SK-N-SH (cell line): ENCODE measurements around the gene SCYL1. TPM values are rescaled to one million over a fixed set of nuclear protein-coding genes. Genes with fewer than 3 reads are reported as not detected.
A peak's percentile ranks its signal among the peaks of the same experiment; 100 is the strongest.

Experiments
- CTCF ChIA-PET: fragments of 300-600, 350-600 bp; formaldehyde crosslinking; extraction: SDS; loops from one replicate; lab custom pipeline; 2021; lab: Yijun Ruan, JAX
- POLR2A ChIA-PET: fragments of 350-600 bp; sonication (Branson Sonifier 250); formaldehyde crosslinking; extraction: SDS; loops from one replicate; lab custom pipeline; 2020; ENCODE audit warnings: antibody characterized with exemption, inconsistent platforms; lab: Yijun Ruan, JAX
- DNase-seq: peaks from one replicate; pipeline ENCODE4 v3.0.0; 2012
- H2AFZ ChIP-seq: fragments of 200-600 bp; sonication (generic); 2 replicates; pipeline ENCODE4 v1.8.1; 2016; ENCODE audit warnings: antibody characterized with exemption, mild to moderate bottlenecking, low read depth
- H3F3A ChIP-seq: fragments of 200-600 bp; sonication (generic); replicated peaks from 2 replicates; pipeline ENCODE3; 2016; ENCODE audit warnings: antibody characterized with exemption, mild to moderate bottlenecking; ENCODE audit not compliant: insufficient read depth
- H3K27ac ChIP-seq, 2 experiments: fragments of 200-500 bp in 1 of 2; fragments of 200-600 bp in 1 of 2; sonication (Bioruptor generic) in 1 of 2; sonication (generic), shearing (Covaris generic) in 1 of 2; 2 replicates each; pipeline versions ENCODE4 v1.5.1 to v1.6.1; 2014 to 2016; ENCODE audit warnings: low read depth in 2 of 2, inconsistent platforms in 1 of 2, low read length in 1 of 2, mild to moderate bottlenecking in 1 of 2, mixed read lengths in 1 of 2
- H3K27me3 ChIP-seq: fragments of 200-600 bp; sonication (generic), shearing (Covaris generic); 2 replicates; pipeline ENCODE4 v1.6.1; 2016; ENCODE audit warnings: mixed run types; ENCODE audit not compliant: insufficient read depth
- H3K36me3 ChIP-seq, 2 experiments: fragments of 200-500 bp in 1 of 2; fragments of 200-600 bp in 1 of 2; sonication (Bioruptor generic) in 1 of 2; sonication (generic) in 1 of 2; replicated peaks in 1 of 2; 2 replicates each; pipeline versions ENCODE3 to v1.5.1; 2014 to 2016; ENCODE audit warnings: low read length in 1 of 2, mild to moderate bottlenecking in 1 of 2; ENCODE audit not compliant: insufficient read depth in 2 of 2, control insufficient read depth in 1 of 2
- H3K4me1 ChIP-seq, 2 experiments: fragments of 200-500 bp in 1 of 2; fragments of 200-600 bp in 1 of 2; sonication (Bioruptor generic) in 1 of 2; sonication (generic), shearing (Covaris generic) in 1 of 2; 2 replicates each; pipeline versions ENCODE4 v1.5.1 to v1.6.1; 2014 to 2016; ENCODE audit warnings: low read depth in 1 of 2, low read length in 1 of 2, mixed run types in 1 of 2; ENCODE audit not compliant: insufficient read depth in 2 of 2, control insufficient read depth in 1 of 2
- H3K4me2 ChIP-seq: fragments of 200-600 bp; sonication (generic), shearing (Covaris generic); 2 replicates; pipeline ENCODE4 v1.6.1; 2017; ENCODE audit warnings: mixed run types
- H3K4me3 ChIP-seq, 2 experiments: fragments of 200-500 bp in 1 of 2; fragments of 200-600 bp in 1 of 2; sonication (Bioruptor generic) in 1 of 2; sonication (generic), shearing (Covaris generic) in 1 of 2; 2 replicates each; pipeline versions ENCODE4 v1.5.1 to v1.8.1; 2014 to 2016; ENCODE audit warnings: low read depth in 2 of 2, inconsistent platforms in 1 of 2, low read length in 1 of 2, mild to moderate bottlenecking in 1 of 2, mixed read lengths in 1 of 2, moderate library complexity in 1 of 2
- H3K79me2 ChIP-seq: fragments of 200-600 bp; sonication (generic); 2 replicates; pipeline ENCODE4 v1.8.1; 2017; ENCODE audit warnings: mild to moderate bottlenecking; ENCODE audit not compliant: insufficient read depth
- H3K9ac ChIP-seq: fragments of 200-600 bp; sonication (generic); 2 replicates; pipeline ENCODE4 v1.6.1; 2017; ENCODE audit warnings: mixed run types
- H3K9me2 ChIP-seq: fragments of 200-600 bp; sonication (generic); 2 replicates; pipeline ENCODE4 v1.6.1; 2017; ENCODE audit warnings: mixed run types
- H3K9me3 ChIP-seq: fragments of 200-600 bp; sonication (generic); 2 replicates; pipeline ENCODE4 v1.6.1; 2017; ENCODE audit warnings: mixed run types, mild to moderate bottlenecking, moderate library complexity
- H4K20me1 ChIP-seq: fragments of 200-600 bp; sonication (generic); 2 replicates; pipeline ENCODE4 v1.6.1; 2017; ENCODE audit warnings: mild to moderate bottlenecking, mixed run types; ENCODE audit not compliant: insufficient read depth
- CHD2 ChIP-seq: fragments of 150-350 bp; IDR thresholded peaks from 2 replicates; pipeline ENCODE4 v1.6.1; 2018; ENCODE audit warnings: low read length; ENCODE audit not compliant: partially characterized antibody
- EZH2phosphoT487 ChIP-seq: fragments of 200-600 bp; sonication (generic); IDR thresholded peaks from 2 replicates; pipeline ENCODE4 v1.6.1; 2017; ENCODE audit warnings: low read depth, mixed run types, mild to moderate bottlenecking, antibody characterized with exemption, moderate library complexity, borderline replicate concordance
- FOSL2 ChIP-seq: IDR thresholded peaks from 2 replicates; pipeline ENCODE4 v1.4.0; 2012; ENCODE audit warnings: low read depth, mild to moderate bottlenecking, moderate library complexity, borderline replicate concordance
- FOXJ3 ChIP-seq: sonication (generic); formaldehyde crosslinking; IDR thresholded peaks from 2 replicates; pipeline ENCODE4 v1.5.1; 2020; ENCODE audit warnings: mild to moderate bottlenecking, missing genetic modification reagents
- FOXM1 ChIP-seq: IDR thresholded peaks from 2 replicates; pipeline ENCODE4 v1.4.0; 2012; ENCODE audit warnings: low read depth, mild to moderate bottlenecking
- JUND ChIP-seq: IDR thresholded peaks from 2 replicates; pipeline ENCODE4 v1.4.0; 2012
- MXI1 ChIP-seq: IDR thresholded peaks from 2 replicates; pipeline ENCODE4 v1.6.1; 2012; ENCODE audit warnings: mild to moderate bottlenecking, low read depth, low read length, improper control_type of control experiment
- NFIC ChIP-seq: IDR thresholded peaks from 2 replicates; pipeline ENCODE4 v1.4.0; 2012; ENCODE audit warnings: borderline replicate concordance
- POLR2AphosphoS5 ChIP-seq: IDR thresholded peaks from 2 replicates; pipeline ENCODE4 v1.6.1; 2012; ENCODE audit warnings: low read depth, low read length
- SIN3A ChIP-seq: IDR thresholded peaks from 2 replicates; pipeline ENCODE4 v1.6.1; 2012; ENCODE audit warnings: low read depth, mild to moderate bottlenecking, low read length, moderate library complexity, borderline replicate concordance
- SMC3 ChIP-seq: IDR thresholded peaks from 2 replicates; pipeline ENCODE4 v1.6.1; 2012; ENCODE audit warnings: low read depth, low read length, improper control_type of control experiment
- TAF1 ChIP-seq: IDR thresholded peaks from 2 replicates; pipeline ENCODE4 v1.6.1; 2012; ENCODE audit warnings: low read depth, mild to moderate bottlenecking, low read length, moderate library complexity, borderline replicate concordance
- TCF12 ChIP-seq: IDR thresholded peaks from 2 replicates; pipeline ENCODE4 v1.4.0; 2012
- YY1 ChIP-seq: IDR thresholded peaks from 2 replicates; pipeline ENCODE4 v1.4.0; 2012; ENCODE audit warnings: low read depth, mild to moderate bottlenecking
- WGBS: methylation state at CpG from one replicate; pipeline ENCODE4 v1.1.6; 2017; ENCODE audit warnings: low lambda C conversion rate; 5-methylcytosine and 5-hydroxymethylcytosine counted together
- polyA plus RNA-seq, 3 experiments: library from polyadenylated mRNA; depleted of rRNA; stranded (reverse); fragments of >200 nt; gene quantifications; 2 replicates each; pipeline ENCODE4 v1.2.3, GENCODE V29; 2012
- TF ChIP-seq, protein P1 (sequence below): IDR thresholded peaks from 2 replicates; pipeline ENCODE4 v1.4.0; 2012; ENCODE audit warnings: low read depth
- TF ChIP-seq, protein P2 (sequence below): fragments of 200-600 bp; sonication (generic); IDR thresholded peaks from 2 replicates; pipeline ENCODE4 v1.6.1; 2017; ENCODE audit warnings: antibody characterized with exemption, mild to moderate bottlenecking, moderate library complexity
- TF ChIP-seq, protein P3 (sequence below): fragments of 150-350 bp; IDR thresholded peaks from 2 replicates; pipeline ENCODE4 v1.6.1; 2016; ENCODE audit warnings: mild to moderate bottlenecking, low read depth, low read length
- TF ChIP-seq, protein P4 (sequence below): IDR thresholded peaks from 2 replicates; pipeline ENCODE4 v1.6.1; 2012; ENCODE audit warnings: mild to moderate bottlenecking, low read depth, low read length, moderate library complexity

Gene SCYL1
- polyA plus RNA-seq, 1 of the 3 experiments (the other 2 are of a cell fraction), result 79.9 TPM

DNA sequence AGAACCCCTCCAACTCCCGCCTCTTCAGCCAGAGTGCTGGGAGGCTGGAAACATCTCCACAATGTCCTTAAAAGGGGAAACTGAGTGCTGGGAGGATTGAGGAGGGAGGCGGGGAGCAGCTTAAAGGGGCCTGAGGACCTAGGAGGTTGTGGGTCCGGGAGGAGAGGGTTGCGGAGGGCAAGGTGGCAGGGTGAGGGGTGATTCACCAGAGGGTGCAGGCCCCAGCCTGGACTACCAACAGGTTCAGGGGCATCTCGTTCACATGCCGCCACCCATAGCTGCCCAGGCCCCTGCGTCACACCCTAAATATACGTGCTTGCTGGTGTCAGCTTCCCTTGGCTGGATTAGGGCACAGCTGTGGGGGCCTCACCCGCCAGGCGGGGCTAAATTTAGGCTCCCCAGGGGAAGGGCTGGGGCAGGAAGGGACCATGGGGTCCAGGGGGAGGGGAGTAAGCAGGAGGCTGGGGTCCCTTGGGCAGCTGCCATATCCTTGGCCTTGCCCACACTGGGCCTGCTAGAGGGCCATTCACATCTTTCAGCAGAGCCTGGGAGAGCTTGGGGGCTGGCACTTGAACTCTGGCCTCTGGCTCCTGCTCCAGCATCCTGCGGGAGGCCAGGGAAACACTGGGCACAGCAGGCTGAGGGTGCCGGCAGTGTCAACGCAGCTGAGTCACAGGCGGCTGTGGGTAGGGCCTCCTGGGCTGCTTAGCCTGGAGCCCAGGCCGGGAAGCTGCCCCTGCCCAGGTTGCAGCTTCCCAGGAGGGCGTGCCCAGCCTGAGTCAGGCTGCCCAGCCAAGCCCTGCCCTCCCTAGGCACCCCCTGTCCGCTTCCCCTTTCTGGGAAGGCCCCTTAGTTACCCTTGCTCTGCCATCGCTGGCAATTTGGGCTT, 52.2 kb downstream of the SCYL1 start:
- peaks cover 45% of the 10 kb centered on the region for H3K79me2 ChIP-seq
- DNase-seq, result no peak
- H3K9me2 ChIP-seq, result no peaks in the 10 kb centered on the region
- WGBS, result 68% methylated on average over 8 of the region's 18 CpGs
- peak overlapping the region; percentile 64 to 68 for H3K4me3 ChIP-seq
- H3K36me3 ChIP-seq, result peaks cover 22 to 38% of the 10 kb centered on the region in 2 experiments
- H3K4me2 ChIP-seq, result peak overlapping the region; percentile 99
- H3K9me3 ChIP-seq, result no peaks in the 10 kb centered on the region
- no peak overlapping the region for H2AFZ ChIP-seq
- 0 out of 2 replicates have a peak, but pooled peaks have one; percentile 12 for TF ChIP-seq TAF1
- no peak for TF ChIP-seq EZH2phosphoT487
- no peak for TF ChIP-seq SMC3
- TF ChIP-seq, protein P1, sequence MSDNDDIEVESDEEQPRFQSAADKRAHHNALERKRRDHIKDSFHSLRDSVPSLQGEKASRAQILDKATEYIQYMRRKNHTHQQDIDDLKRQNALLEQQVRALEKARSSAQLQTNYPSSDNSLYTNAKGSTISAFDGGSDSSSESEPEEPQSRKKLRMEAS, result peak; percentile 62
- peak; percentile 42; the same call in 1 of the 2 replicates for TF ChIP-seq POLR2AphosphoS5
- no peak for TF ChIP-seq YY1
- TF ChIP-seq, protein P2, sequence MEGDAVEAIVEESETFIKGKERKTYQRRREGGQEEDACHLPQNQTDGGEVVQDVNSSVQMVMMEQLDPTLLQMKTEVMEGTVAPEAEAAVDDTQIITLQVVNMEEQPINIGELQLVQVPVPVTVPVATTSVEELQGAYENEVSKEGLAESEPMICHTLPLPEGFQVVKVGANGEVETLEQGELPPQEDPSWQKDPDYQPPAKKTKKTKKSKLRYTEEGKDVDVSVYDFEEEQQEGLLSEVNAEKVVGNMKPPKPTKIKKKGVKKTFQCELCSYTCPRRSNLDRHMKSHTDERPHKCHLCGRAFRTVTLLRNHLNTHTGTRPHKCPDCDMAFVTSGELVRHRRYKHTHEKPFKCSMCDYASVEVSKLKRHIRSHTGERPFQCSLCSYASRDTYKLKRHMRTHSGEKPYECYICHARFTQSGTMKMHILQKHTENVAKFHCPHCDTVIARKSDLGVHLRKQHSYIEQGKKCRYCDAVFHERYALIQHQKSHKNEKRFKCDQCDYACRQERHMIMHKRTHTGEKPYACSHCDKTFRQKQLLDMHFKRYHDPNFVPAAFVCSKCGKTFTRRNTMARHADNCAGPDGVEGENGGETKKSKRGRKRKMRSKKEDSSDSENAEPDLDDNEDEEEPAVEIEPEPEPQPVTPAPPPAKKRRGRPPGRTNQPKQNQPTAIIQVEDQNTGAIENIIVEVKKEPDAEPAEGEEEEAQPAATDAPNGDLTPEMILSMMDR, result no peak
- peak; percentile 19; the same call in 1 of the 2 replicates for TF ChIP-seq TCF12
- TF ChIP-seq, protein P3, sequence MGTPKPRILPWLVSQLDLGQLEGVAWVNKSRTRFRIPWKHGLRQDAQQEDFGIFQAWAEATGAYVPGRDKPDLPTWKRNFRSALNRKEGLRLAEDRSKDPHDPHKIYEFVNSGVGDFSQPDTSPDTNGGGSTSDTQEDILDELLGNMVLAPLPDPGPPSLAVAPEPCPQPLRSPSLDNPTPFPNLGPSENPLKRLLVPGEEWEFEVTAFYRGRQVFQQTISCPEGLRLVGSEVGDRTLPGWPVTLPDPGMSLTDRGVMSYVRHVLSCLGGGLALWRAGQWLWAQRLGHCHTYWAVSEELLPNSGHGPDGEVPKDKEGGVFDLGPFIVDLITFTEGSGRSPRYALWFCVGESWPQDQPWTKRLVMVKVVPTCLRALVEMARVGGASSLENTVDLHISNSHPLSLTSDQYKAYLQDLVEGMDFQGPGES, result no peak
- no peak for TF ChIP-seq CHD2
- TF ChIP-seq, protein P4, sequence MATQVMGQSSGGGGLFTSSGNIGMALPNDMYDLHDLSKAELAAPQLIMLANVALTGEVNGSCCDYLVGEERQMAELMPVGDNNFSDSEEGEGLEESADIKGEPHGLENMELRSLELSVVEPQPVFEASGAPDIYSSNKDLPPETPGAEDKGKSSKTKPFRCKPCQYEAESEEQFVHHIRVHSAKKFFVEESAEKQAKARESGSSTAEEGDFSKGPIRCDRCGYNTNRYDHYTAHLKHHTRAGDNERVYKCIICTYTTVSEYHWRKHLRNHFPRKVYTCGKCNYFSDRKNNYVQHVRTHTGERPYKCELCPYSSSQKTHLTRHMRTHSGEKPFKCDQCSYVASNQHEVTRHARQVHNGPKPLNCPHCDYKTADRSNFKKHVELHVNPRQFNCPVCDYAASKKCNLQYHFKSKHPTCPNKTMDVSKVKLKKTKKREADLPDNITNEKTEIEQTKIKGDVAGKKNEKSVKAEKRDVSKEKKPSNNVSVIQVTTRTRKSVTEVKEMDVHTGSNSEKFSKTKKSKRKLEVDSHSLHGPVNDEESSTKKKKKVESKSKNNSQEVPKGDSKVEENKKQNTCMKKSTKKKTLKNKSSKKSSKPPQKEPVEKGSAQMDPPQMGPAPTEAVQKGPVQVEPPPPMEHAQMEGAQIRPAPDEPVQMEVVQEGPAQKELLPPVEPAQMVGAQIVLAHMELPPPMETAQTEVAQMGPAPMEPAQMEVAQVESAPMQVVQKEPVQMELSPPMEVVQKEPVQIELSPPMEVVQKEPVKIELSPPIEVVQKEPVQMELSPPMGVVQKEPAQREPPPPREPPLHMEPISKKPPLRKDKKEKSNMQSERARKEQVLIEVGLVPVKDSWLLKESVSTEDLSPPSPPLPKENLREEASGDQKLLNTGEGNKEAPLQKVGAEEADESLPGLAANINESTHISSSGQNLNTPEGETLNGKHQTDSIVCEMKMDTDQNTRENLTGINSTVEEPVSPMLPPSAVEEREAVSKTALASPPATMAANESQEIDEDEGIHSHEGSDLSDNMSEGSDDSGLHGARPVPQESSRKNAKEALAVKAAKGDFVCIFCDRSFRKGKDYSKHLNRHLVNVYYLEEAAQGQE, result no peak
- no peak for TF ChIP-seq FOXJ3 (CRISPR knock-in tag)
- no peak for TF ChIP-seq JUND
- peak; percentile 46; the same call in 1 of the 2 replicates for TF ChIP-seq FOSL2
- TF ChIP-seq NFIC, result peak; percentile 48
- TF ChIP-seq SIN3A, result no peak
- TF ChIP-seq MXI1, result no peak
- TF ChIP-seq FOXM1, result no peak
- CTCF ChIA-PET, result interaction anchor here (0.8 to 13.6 kb wide), 5 partner anchors 14 to 36 kb away, joined by 3 to 295 read pairs (median 4); partner anchors contain the start of gene KCNK7
- POLR2A ChIA-PET, result interaction anchor here (1.0 to 1.7 kb wide), 4 partner anchors 10 to 18 kb away, joined by 3 to 7 read pairs (median 4); no protein-coding TSS in a partner anchor
- peak overlapping the region; percentile 68 to 69; a peak in 3 of 4 replicates for H3K27ac ChIP-seq
- H3K4me1 ChIP-seq, result peaks cover 32 to 40% of the 10 kb centered on the region in 2 experiments; a peak in 3 of 4 replicates
- peak overlapping the region; percentile 78 for H3K9ac ChIP-seq
- H3K27me3 ChIP-seq, result no peaks in the 10 kb centered on the region
- H4K20me1 ChIP-seq, result peaks cover 25% of the 10 kb centered on the region
- peaks cover 32% of the 10 kb centered on the region for H3F3A ChIP-seq
